Osteocyte (in vitro differentiated cells): ENCODE measurements around the gene UNC13A. TPM values are rescaled to one million over a fixed set of nuclear protein-coding genes. Genes with fewer than 3 reads are reported as not detected.
"Not testable (repeated sequence)": the region's sequence is repeated elsewhere in the genome, so short reads cannot be mapped to it uniquely, and the experiment has no call there.

ENCODE experiments used
- DNase-seq: peaks from one replicate; pipeline ENCODE4 v3.0.0; 2021; ENCODE audit warnings: mixed read lengths; ENCODE audit not compliant: unreplicated experiment; ENCODE audit errors: extremely low spot score
- H3K27ac Mint-ChIP-seq: one replicate; pipeline ENCODE4 v1.8.0; 2021; ENCODE audit warnings: mild to moderate bottlenecking, mixed read lengths; ENCODE audit not compliant: unreplicated experiment
- H3K27me3 Mint-ChIP-seq: one replicate; pipeline ENCODE4 v1.8.0; 2021; ENCODE audit warnings: mixed read lengths; ENCODE audit not compliant: unreplicated experiment
- H3K36me3 Mint-ChIP-seq: one replicate; pipeline ENCODE4 v1.8.0; 2021; ENCODE audit warnings: mixed read lengths; ENCODE audit not compliant: unreplicated experiment
- H3K4me1 Mint-ChIP-seq: one replicate; pipeline ENCODE4 v1.8.0; 2021; ENCODE audit warnings: mixed read lengths; ENCODE audit not compliant: unreplicated experiment
- H3K4me3 Mint-ChIP-seq: one replicate; pipeline ENCODE4 v1.8.0; 2021; ENCODE audit warnings: mild to moderate bottlenecking, moderate library complexity, mixed read lengths; ENCODE audit not compliant: unreplicated experiment
- H3K9me3 Mint-ChIP-seq: one replicate; pipeline ENCODE4 v1.8.0; 2021; ENCODE audit warnings: mixed read lengths; ENCODE audit not compliant: unreplicated experiment
- total RNA-seq: library from RNA; stranded (reverse); gene quantifications from 2 replicates; pipeline ENCODE4 v1.2.1, GENCODE V29; 2021
- TF ChIP-seq, protein P1 (sequence below): fragments of 200-600 bp; sonication (generic); IDR thresholded peaks from 2 replicates; pipeline ENCODE4 v1.5.0; 2021; ENCODE audit warnings: antibody characterized with exemption, mild to moderate bottlenecking, moderate library complexity

UNC13A gene
- total RNA-seq, 1 donor from 2014 or later = 1.6 TPM

DNA sequence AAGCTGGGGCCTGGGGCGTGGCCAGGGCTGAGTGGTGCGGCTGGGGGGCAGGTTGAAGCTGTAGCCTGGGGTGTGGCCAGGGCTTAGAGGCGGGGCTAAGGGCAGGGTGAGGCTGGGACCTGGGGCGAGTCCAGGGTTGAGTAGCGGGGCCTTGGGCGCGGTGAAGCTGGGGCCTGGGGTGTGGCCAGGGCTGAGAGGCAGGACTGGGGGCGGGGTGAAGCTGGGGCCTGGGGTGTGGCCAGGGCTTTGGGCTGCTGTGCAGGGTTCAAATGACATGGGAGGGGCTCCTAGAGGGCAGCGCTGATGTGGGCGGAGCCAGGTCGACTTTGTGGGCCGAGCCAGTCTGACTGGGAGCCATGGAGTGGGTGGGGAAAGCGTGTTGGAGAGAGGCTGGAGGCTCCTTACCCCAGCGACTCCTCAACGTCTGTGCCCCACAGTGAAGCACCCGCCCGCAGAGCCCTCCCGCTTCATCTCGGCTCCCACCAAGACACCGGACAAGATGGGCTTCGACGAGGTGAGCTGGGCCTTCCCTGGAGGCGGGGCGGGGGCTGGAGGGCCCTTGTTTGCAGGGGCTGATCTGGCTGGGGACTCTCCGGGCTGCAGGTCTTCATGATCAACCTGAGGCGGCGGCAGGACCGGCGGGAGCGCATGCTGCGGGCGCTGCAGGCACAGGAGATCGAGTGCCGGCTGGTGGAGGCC, 111.2 kb downstream of the UNC13A start:
- no peak overlapping the region for H3K27ac Mint-ChIP-seq
- H3K4me1 Mint-ChIP-seq = peaks cover 1% of the 10 kb centered on the region
- no peak overlapping the region for H3K4me3 Mint-ChIP-seq
- H3K36me3 Mint-ChIP-seq = peaks cover 38% of the 10 kb centered on the region
- H3K9me3 Mint-ChIP-seq = no peaks in the 10 kb centered on the region
- TF ChIP-seq, protein P1, sequence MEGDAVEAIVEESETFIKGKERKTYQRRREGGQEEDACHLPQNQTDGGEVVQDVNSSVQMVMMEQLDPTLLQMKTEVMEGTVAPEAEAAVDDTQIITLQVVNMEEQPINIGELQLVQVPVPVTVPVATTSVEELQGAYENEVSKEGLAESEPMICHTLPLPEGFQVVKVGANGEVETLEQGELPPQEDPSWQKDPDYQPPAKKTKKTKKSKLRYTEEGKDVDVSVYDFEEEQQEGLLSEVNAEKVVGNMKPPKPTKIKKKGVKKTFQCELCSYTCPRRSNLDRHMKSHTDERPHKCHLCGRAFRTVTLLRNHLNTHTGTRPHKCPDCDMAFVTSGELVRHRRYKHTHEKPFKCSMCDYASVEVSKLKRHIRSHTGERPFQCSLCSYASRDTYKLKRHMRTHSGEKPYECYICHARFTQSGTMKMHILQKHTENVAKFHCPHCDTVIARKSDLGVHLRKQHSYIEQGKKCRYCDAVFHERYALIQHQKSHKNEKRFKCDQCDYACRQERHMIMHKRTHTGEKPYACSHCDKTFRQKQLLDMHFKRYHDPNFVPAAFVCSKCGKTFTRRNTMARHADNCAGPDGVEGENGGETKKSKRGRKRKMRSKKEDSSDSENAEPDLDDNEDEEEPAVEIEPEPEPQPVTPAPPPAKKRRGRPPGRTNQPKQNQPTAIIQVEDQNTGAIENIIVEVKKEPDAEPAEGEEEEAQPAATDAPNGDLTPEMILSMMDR = no peak
- DNase-seq = no peak
- H3K27me3 Mint-ChIP-seq = no peaks in the 10 kb centered on the region

DNA sequence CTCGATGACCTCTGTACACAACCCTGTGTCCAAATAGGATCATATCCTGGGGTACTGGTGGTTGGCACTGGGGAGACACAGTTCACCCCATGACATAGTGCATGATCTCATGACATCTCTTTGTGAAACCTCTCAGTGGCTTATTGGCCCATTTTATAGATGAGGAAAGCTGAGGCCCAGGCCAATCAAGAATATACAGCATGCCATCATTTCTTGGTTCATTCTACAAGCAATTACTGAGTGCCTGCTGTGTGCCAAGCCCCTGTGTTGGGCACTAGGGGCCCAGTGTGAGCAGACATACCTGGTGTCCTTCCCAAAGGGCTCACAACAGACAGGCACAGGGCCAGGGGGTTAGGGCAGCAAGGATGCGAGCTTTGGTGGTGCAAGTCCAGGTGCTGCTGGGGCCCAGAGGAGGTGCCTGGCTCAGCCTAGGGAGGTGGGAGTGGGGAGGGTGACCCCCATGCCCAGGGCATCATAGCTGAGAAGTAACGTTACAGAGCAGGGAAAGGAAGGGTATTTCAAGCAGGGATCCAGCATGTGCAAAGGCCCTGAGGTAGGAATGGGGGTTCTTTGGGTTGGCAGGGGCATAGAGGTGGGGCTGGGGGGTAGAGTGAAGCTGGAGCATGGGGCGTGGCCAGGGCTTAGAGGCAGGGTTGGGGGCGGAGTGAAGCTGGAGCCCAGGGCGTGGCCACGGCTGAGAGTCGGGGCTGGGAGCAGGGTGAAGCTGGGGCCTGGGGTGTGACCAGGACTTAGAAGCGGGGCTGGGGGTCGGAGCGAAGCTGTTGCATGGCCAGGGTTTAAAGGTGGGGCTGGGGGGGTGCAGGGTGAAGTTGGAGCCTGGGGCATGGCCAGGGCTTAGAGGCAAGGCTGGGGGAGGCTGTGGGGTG, 112.0 kb downstream of the UNC13A start:
- DNase-seq = no peak
- Mint-ChIP-seq H3K27ac (no peak overlapping the region), H3K9me3 (no peaks in the 10 kb centered on the region)

DNA sequence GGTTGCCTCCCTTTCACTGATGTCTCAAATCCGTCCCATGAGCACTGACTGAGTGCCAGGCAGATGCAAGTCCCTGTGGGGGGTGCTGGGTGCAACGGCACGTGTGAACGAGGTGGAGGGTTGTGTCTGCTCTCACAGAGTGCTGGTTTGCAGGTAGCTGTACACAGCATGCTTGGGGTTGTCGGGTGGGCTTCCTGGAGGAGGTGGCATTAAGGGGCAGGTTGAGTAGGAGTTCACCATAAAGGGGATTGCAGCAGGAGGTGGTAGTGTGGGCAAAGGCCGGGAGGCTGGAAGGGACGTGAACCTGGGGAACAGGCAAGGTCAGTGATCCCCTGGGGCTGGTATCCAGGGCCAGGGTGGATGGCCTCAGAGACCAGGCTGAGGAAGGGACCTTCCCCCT, 115.5 kb downstream of the UNC13A start:
- H3K4me1 Mint-ChIP-seq = no peaks in the 10 kb centered on the region
- H3K36me3 Mint-ChIP-seq = peaks cover 32% of the 10 kb centered on the region
- no peak for DNase-seq
- TF ChIP-seq, protein P1 = no peak
- no peak overlapping the region for H3K27ac Mint-ChIP-seq
- H3K27me3 Mint-ChIP-seq = no peaks in the 10 kb centered on the region
- no peak overlapping the region for H3K4me3 Mint-ChIP-seq
- H3K9me3 Mint-ChIP-seq = no peaks in the 10 kb centered on the region

More for the DNA sequence above, 112.0 kb downstream of the UNC13A start:
- TF ChIP-seq, protein P1 = no peak
- Mint-ChIP-seq H3K27me3 (no peaks in the 10 kb centered on the region), H3K4me3 (no peak overlapping the region), H3K36me3 (peaks cover 34% of the 10 kb centered on the region), H3K4me1 (peaks cover 1% of the 10 kb centered on the region)

DNA sequence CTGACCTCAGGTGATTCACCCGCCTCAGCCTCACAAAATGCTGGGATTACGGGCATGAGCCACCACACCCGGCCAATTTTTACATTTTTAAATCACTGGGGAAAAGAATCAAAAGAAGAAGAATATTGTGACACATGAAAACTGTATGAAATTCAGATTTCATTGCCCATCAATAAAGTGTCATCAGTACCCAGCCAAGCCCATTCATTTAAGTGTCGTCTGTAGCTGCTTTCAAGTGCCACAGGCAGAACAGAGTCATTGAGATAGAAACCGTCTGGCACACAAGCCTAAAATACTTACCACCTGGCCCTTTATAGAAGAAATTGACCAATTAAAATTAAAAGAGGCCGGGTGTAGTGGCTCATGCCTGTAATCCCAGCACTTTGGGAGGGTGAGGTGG, 117.4 kb downstream of the UNC13A start:
- Mint-ChIP-seq H3K36me3 (peaks cover 31% of the 10 kb centered on the region), H3K4me1 (no peaks in the 10 kb centered on the region), H3K4me3 (no peak overlapping the region), H3K27ac (no peak overlapping the region), H3K27me3 (no peaks in the 10 kb centered on the region), H3K9me3 (no peaks in the 10 kb centered on the region)
- no peak for DNase-seq
- TF ChIP-seq, protein P1 = no peak

DNA sequence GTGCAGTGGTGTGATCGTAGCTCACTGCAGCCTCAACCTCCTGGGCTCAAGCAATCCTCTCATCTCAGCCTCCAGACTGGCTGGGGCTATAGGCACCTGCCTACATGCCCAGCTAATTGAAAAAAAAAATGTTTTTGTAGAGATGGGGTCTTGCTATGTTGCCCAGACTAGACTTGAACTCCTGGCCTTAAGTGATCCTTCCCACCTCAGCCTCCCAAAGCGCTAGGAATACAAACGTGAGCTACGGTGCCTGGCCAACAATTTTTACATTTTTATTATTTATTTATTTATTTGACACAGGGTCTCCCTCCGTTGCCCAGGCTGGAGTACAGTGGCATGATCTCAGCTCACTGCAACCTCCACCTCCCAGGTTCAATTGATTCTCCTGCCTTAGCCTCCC, 117.9 kb downstream of the UNC13A start:
- DNase-seq, H3K9me3 Mint-ChIP-seq, H3K27me3 Mint-ChIP-seq, H3K27ac Mint-ChIP-seq, H3K4me3 Mint-ChIP-seq, H3K4me1 Mint-ChIP-seq: not testable (repeated sequence)
- H3K36me3 Mint-ChIP-seq = peaks cover 31% of the 10 kb centered on the region
